GM19193 (cell line): ENCODE results near the gene FCER1G.
A peak's percentile ranks its signal among the peaks of the same experiment; 100 is the strongest.

Source experiments
- POLR2A ChIP-seq: IDR thresholded peaks from 4 replicates; pipeline ENCODE4 v1.6.1; 2011; ENCODE audit not compliant: insufficient read depth, insufficient read length; ENCODE audit errors: extremely low read depth

The FCER1G gene

DNA sequence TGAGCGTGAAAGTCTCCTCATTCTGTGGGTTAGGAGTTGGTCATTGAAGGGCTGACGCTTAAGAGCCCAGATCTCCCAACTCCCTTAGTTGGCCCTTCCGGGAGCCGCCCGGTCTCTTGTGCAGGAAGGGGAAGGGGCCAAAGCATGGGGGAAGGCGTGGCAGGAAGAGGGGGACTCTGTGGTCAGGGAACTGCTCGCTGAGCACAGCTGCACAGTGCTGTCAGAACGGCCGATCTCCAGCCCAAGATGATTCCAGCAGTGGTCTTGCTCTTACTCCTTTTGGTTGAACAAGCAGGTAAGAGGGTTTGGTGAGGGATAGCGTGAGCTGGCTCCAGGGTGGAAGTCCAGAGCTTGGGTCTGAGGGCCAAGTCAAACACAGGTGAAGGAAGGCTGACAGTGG is at the start of gene FCER1G:
TSS of gene FCER1G (plus strand) at position 220 of the 400 bp plus-strand sequence. CDS start at position 247, 27 bp downstream.
- TF ChIP-seq POLR2A = no peak

DNA sequence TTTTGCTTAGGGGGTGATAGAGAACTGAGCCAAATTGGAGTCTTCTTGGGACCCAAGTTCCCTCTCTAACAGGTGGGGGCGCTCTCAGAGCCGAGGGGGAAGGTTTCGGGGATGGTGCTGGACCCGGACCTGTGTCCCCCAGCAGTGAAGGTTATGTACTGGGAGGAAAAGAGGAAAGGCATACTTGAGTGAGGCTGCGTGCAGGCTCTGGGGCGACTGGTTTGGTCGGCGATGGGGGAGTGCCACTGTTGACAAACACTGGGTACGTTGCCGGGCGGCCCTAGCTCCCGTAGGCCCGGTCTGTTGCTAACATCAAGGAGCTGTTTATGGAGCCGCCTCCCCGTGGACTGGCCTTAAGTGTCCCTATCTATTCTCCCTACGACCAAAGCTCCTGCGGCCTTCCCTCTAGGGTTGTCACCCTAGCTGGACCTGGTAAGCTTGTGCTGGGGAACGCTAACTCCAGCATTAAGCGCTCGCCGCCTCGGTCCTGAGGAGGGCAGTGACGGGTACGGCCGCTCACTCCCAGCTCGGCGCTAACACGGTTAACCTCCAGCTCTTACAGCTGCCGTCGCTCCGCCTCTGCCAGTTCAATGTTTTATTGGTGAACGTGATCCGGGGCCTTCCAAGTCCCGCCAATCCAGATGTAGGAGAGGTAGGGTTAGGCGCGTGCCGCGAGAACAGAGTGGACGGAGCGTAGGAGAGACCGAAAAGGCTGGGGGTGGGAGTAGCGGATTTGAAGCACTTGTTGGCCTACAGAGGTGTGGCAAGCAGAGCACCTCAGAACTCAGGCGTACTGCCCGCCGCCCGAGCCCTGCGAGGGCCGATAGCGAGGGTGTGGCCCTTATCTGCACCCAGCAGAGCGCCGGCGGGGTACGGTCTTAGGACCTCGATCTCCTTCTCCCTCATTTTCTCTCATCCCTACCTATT is 49.1 kb upstream of the FCER1G start, which contains the start of gene PPOX:
TSS of gene PPOX (plus strand) at position 685 of the 927 bp plus-strand sequence. CDS start 422 bp downstream, outside the sequence.
- peak; percentile 80 for TF ChIP-seq POLR2A

DNA sequence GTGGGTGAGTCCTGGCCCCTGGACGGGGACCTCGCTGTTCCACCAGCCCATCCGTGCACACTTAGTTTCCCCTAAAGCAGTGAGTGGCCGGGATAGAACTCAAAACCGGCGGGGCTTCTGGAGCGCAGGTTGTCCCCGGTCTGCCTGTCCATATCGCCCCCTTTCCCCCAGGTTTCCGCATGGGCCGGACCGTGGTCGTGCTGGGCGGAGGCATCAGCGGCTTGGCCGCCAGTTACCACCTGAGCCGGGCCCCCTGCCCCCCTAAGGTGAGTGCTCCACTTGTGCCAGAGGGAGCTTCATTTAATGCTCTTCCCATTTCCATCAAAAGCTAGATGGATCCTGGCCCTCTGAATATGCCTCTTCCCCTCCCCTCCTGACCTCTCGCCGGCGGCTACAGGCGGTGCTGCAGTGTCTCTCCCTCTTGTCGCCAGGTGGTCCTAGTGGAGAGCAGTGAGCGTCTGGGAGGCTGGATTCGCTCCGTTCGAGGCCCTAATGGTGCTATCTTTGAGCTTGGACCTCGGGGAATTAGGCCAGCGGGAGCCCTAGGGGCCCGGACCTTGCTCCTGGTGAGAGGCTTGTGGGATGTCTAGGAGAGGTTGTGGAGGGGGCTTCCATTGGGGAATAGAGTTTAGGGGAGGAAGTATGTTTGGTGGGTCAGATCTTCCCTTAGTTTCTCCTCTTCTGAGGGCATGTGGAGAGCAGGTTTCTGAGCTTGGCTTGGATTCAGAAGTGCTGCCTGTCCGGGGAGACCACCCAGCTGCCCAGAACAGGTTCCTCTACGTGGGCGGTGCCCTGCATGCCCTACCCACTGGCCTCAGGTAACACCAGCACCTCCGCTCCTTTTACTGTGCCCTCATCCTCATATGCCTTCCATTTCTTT is 48.2 kb upstream of the FCER1G start:
- no peak for TF ChIP-seq POLR2A

DNA sequence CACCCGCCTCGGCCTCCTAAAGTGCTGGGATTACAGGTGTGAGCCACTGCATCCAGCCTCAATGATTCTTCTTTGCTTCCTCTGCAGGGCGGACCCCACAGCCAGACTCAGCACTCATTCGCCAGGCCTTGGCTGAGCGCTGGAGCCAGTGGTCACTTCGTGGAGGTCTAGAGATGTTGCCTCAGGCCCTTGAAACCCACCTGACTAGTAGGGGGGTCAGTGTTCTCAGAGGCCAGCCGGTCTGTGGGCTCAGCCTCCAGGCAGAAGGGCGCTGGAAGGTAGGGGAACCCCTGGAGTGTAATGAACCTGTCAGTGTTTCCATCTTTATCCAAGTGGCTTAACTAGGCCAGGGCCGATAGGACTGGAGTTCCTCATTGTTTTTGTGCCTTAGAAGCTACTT is 46.2 kb upstream of the FCER1G start:
- no peak for TF ChIP-seq POLR2A

DNA sequence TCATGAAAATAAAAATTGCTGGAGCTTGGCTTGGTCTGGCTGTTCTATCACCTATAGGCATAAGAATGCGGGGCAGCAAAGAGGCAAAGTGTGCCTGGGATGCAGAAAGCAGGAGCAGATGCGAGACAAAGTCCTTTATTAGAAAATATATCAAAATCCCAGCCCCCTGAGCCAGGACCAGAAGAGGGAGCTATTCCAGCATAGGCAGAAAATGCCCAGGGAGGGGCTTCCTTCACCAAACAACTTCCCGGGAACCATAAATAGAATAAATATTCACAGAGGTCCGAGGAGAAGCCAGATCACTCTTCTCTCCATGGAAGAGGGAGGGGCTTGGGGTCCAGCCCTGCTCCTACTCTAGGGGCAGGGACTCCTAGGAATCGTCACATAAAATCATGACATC is 43.9 kb upstream of the FCER1G start:
- no peak for TF ChIP-seq POLR2A

DNA sequence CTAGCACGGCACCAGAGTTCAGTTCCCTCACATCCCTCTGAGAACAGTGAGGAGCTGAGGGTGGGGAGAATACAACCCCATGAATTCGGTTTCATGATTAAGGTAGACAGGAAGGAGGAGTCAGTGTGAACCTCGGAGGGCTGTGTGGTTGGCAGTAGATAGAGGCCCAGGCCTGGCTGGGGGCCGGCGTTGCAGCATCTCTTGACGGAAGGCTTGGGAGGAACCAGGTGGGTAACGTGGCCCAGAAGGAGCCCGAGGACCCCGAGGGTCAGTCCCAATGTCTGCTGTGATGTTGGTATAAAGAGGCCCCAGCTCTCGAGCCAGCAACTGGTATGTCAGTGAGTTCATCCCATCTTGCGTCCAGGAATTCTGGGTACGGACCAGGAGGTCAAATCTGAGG is 43.4 kb upstream of the FCER1G start:
- TF ChIP-seq POLR2A = no peak

DNA sequence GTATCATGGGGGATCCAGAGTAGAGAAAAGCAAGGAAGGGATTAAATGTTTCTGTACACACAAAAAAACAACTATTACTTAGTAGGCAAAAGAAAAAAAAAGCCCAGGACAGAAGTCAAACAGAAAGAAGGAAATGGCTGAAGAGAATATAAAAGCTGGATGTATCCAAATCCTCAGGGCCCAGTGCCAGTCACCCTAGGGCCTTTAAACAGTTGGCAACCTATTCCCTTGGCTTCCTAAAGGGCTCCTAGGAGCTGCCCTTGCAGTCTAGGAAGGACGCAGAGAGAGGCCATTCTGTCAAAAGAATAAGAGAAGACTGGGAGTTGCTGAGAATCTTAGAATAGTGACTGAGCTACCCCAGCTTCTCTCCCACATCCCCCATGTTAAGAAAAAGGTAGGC is 42.7 kb upstream of the FCER1G start:
- TF ChIP-seq POLR2A = no peak

DNA sequence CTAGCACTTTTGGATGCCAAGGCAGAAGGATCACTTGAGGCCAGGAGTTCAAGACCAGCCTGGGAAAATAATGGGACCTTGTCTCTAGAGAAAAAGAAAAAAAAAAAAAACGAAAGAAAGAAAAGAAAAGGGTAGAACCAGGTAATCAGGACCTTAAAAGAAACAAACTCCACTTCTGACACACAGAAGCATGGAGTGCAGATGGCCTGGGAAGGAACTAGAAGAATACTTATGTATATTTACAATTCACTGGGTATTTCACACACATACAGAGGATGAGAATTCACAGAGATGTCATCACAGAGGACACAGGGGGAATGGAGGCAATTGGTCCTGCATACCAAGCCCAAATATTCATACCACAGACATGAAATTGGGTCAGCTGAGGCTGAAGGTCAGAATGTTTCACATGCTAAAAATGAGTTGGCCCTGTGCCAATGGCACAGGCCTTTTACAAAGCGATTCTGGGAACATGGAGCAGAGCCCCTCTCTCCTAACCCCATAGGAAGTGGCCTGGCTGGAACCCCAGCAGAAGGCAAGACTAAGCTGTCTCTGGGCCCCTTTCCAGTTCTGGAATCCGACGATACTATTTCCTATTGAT is 42.2 kb upstream of the FCER1G start:
- TF ChIP-seq POLR2A = no peak

DNA sequence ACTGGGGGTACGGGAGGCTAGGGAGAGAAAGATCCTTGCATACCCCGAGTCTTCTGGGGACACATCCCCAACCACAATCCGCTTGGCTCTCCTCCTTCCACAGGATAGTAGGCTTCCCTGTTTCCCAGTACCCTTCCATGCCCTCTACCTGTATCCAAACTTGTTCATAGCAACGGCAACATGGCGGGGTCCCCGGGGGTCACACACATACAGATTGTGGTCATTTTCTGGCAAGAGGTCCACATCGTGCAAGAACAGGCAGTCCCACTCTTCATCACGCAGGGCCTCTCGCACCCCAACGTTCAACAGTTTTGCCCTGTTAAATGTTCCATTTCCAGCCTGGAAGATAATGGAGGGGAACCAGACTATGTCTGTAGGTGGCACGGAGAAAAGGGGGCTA is 41.4 kb upstream of the FCER1G start:
- TF ChIP-seq POLR2A = no peak

DNA sequence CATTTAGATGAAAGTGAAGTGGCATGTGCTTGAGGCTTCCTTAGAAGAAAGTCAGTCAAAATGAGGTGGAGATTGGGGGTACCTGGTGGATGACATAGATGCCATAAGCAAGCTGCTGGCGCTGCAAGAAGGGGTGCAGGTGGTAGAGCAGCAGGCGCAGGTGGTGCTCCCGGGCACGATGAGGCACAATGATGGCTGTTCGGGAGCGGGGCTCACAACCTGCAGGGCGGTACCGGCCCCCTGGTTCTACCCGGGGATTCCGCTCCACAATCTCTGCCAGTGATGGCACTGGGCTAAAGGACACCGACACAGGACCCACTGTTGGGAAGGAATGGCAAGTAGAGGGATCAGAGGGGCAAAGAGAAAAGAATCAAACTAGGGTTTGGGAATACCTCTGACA is 40.2 kb upstream of the FCER1G start:
- no peak for TF ChIP-seq POLR2A

DNA sequence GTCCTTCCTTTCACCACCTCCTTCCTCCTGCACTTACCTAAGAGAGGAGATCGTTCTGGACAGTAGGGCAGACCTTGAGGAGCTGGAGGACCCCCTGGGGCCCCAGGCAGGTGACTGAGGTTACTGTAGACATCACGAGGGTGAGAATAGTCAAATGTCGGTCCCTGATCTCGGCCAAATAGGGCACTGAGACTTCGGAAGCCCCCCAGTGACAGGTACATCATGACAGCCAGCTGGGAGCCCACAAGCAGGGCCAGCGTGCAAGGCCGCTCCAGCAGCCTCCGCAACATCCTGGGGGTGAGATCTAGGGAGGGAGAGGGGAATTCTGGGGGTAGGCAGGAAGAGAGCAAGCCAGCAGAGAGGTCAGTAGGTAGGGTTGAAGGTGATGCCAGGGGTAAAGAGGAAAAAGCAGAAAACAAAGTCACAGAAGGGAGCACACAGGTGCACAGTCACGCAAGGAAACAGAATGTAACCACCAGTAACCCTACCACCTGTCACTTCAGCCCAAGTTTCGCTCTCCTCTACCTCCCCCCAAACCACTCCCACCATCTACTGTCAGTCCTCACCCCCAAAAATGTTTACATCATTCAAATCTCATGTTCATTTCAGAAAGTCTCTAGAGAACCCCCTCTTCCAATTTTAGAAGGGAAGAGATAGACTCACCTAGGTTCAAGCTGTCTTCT is 39.2 kb upstream of the FCER1G start:
- no peak for TF ChIP-seq POLR2A

DNA sequence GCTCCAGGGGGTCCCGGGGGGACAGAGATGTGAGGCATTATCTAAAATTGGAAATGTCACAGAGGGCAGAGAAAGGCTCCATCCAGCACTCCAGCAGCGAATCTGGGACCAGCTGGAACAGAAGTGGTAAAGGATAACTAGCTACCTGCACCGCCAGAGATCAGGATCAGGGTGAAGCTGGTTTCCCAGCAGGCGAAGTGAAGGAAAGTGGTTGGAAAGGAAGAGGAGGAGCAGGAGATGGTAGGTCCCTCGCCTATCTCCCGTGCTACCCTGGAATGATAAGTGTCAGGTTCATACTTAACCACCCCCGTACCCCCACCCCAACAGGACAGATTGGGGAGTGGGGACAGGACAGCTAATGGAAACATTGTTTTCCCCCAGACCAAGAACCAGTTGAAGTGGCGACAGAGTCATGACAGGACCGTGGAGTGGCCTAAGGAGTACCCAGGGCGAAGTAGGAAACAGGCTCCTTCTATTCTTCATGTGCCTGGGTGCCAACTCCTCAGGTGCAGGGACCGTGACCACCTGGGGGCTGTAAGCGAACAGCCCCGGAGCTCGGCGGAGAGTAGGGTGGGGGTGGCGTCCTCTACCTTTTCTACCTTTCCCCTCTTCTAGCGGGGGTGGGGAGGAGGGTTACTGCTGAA is 38.5 kb upstream of the FCER1G start:
- TF ChIP-seq POLR2A = no peak

DNA sequence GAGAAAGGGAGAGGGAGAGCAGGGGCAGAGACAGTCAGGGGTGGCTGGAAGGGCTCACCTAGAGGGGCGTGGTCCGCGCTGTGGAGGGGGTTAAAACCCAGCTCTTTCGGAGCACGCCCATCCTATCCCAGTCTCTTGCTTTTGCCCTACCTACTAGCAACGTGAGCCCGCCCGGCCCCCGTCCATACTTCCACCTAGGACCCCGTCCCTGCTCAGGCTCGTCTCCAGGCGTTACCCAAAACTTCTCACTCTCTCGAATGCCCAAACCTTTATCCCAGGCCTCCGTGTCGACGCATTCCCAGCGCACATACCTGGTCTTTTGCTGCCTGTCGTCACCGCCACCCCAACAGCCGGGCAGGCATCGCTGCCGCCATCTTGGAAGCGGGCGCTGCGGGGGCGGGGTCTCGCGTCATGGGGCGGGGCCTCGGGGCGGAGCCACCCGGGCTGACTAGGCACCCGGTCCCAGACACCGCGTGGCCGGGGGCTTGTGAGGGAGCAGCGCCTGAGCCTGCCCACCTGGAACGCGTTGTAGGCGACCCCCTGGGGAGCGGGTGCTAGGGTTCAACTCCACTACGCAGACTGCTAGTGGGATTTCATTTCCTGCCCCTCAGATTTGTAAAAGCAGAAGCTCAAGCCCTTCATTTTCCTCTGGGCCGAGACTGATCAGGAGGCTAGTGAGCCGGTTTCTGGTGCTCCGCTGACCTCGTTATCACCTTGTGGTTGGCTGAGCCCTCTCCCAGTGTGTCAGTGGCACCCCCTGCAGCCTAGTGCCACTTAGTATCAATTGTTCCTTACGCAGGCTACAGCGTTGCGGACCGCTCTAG is 37.8 kb upstream of the FCER1G start, which contains the start of gene B4GALT3:
TSS of gene B4GALT3 (minus strand) at position 396 of the 824 bp plus-strand sequence. CDS start 1,447 bp downstream, outside the sequence.
- peak; percentile 90 for TF ChIP-seq POLR2A
